ENCODE results near the gene GNG7. TPM values are rescaled to one million over a fixed set of nuclear protein-coding genes. Genes with fewer than 3 reads are reported as not detected.

The GNG7 gene
- 2.2 and 2.4 TPM in 2 replicates for polyA plus RNA-seq (2013)

DNA sequence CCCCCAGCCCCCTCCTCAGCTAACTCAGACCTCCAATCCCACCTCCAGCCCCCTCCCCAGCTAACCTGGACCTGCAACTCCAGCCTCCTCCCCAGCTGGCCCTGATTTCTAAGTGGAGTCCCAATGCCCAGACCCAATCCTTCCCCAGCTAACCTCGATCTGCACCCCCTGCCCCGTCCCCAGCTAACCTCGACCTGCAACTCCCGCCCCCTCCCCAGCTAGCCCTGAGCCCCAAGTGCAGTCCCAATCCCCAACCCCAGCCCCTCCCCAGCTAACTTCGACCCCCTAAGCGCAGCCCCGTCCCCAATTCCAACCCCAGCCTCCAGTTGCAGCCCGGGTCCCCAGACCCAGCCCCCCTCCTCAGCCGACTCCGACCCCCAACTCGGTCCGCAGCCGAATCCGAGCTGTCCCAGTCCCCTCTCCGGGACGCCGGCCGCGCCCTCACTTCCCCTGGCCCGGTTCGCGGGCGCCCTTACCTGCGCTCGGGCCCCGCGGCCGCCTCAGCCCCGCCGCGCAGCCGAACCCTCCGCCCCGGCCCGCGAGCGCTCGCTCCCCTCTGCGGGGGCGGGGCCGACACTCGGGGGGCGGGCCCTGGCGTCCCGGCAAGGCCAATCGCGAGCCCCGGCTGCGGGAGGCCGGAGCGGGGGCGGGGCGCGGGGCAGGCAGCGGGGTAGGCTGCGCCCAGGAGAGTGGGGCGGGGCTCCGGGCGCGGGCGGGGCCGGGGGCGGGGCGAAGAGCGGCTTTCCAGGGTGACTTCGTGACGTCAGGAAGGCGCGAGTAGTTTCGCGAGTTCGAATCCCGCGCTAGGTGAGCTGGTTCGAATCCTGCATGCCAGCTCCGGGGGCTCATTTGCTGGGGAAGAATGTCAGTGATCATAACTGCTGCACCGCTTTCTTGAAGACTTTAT, at the start of gene GNG7:
TSS of gene GNG7 (minus strand) at position 525 of the 907 bp plus-strand sequence. CDS start 182,006 bp downstream, outside the sequence.
- peak within 1 kb of the TSS; percentile 80 for H3K9ac ChIP-seq (ENCODE audit: low read length)
- peak within 1 kb of the TSS; percentile 83 for H2AFZ ChIP-seq (ENCODE audit: insufficient read depth, low read length, poor library complexity)
- peak within 1 kb of the TSS; percentile 79 for H3K4me3 ChIP-seq (ENCODE audit: low read depth, low read length)
- H3K14ac ChIP-seq (ENCODE audit: low read length): peak within 1 kb of the TSS; percentile 87
- peak; percentile 64 to 72 for DNase-seq
- no peak within 1 kb of the TSS for H3K23ac ChIP-seq (ENCODE audit: low read length)
- H3K4ac ChIP-seq (ENCODE audit: low read depth, low read length): no peak within 1 kb of the TSS
- peaks cover 16% of the 10 kb centered on the region for H3K27me3 ChIP-seq (ENCODE audit: insufficient read depth, low read length)
- H4K8ac ChIP-seq (ENCODE audit: low read depth, low read length): peak within 1 kb of the TSS; percentile 91
- H3K79me2 ChIP-seq (ENCODE audit: control insufficient read depth, insufficient read depth, low read length, poor library complexity): peaks cover 2% of the 10 kb centered on the region
- peak within 1 kb of the TSS; percentile 91 for H4K12ac ChIP-seq (ENCODE audit: low read depth, low read length)
- H2BK12ac ChIP-seq (ENCODE audit: low read length): peak within 1 kb of the TSS; percentile 53
- H2BK120ac ChIP-seq (ENCODE audit: insufficient read depth, low read length, poor library complexity): peak within 1 kb of the TSS; percentile 46
- no peak within 1 kb of the TSS for H2BK5ac ChIP-seq (ENCODE audit: low read depth, low read length, poor library complexity)
- no peak within 1 kb of the TSS for H4K91ac ChIP-seq (ENCODE audit: low read depth, low read length)
- peak within 1 kb of the TSS; percentile 95 for H3K4me2 ChIP-seq (ENCODE audit: low read length)
- no peaks in the 10 kb centered on the region for H3K36me3 ChIP-seq (ENCODE audit: control insufficient read depth in 1 of 2, insufficient read depth in 2 of 2, low read length in 2 of 2)
- peaks cover 2 to 3% of the 10 kb centered on the region in 2 experiments for H3K4me1 ChIP-seq (ENCODE audit: control insufficient read depth in 1 of 2, insufficient read depth in 2 of 2, low read length in 2 of 2)
- no CpG with 5 or more reads among the region's 77 CpGs for WGBS (ENCODE audit: extremely low coverage, insufficient coverage, insufficient read length)
- no peak within 1 kb of the TSS for H2AK5ac ChIP-seq (ENCODE audit: low read length)
- H3K18ac ChIP-seq (ENCODE audit: low read length): peak within 1 kb of the TSS; percentile 72
- H3K79me1 ChIP-seq (ENCODE audit: low read length): peaks cover 2% of the 10 kb centered on the region
- no peak within 1 kb of the TSS for H3K27ac ChIP-seq (ENCODE audit: low read depth, low read length)
- peaks cover 5% of the 10 kb centered on the region for H3K9me3 ChIP-seq (ENCODE audit: insufficient read depth, low read depth, low read length)

DNA sequence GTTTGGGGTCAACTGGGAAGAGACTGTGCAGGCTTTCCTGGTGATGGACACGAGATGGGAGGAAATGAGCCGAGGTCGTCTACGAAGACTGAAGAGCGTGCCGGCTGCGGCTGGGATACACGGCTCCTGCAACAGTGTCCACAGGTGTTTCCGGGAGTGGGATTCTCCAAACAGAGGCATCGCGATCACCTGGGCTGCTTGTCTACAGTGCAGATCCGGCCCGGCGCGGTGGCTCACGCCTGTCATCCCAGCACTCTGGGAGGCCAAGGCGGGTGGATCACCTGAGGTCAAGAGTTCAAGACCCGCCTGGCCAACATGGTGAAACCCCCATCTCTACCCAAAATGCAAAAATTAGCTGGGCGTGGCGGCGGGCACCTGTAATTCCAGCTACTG, 48.9 kb upstream of the GNG7 start:
- Histone ChIP-seq H4K91ac (ENCODE audit: low read depth, low read length) (no peak overlapping the region), H3K27me3 (ENCODE audit: insufficient read depth, low read length) (no peaks in the 10 kb centered on the region), H3K23ac (ENCODE audit: low read length) (no peak overlapping the region), H3K27ac (ENCODE audit: low read depth, low read length) (no peak overlapping the region), H3K9ac (ENCODE audit: low read length) (no peak overlapping the region), H3K4me3 (ENCODE audit: low read depth, low read length) (no peak overlapping the region), H2AK5ac (ENCODE audit: low read length) (no peak overlapping the region), H3K36me3 (ENCODE audit: control insufficient read depth in 1 of 2, insufficient read depth in 2 of 2, low read length in 2 of 2) (peaks cover 34 to 35% of the 10 kb centered on the region in 2 experiments), H3K79me2 (ENCODE audit: control insufficient read depth, insufficient read depth, low read length, poor library complexity) (no peaks in the 10 kb centered on the region), H3K9me3 (ENCODE audit: insufficient read depth, low read depth, low read length) (peaks cover 4% of the 10 kb centered on the region), H2AFZ (ENCODE audit: insufficient read depth, low read length, poor library complexity) (no peak overlapping the region), H3K4me2 (ENCODE audit: low read length) (no peak overlapping the region), H4K8ac (ENCODE audit: low read depth, low read length) (no peak overlapping the region), H2BK12ac (ENCODE audit: low read length) (no peak overlapping the region), H2BK120ac (ENCODE audit: insufficient read depth, low read length, poor library complexity) (no peak overlapping the region), H3K18ac (ENCODE audit: low read length) (no peak overlapping the region), H3K4me1 (ENCODE audit: control insufficient read depth in 1 of 2, insufficient read depth in 2 of 2, low read length in 2 of 2) (no peaks in the 10 kb centered on the region), H4K12ac (ENCODE audit: low read depth, low read length) (no peak overlapping the region), H3K4ac (ENCODE audit: low read depth, low read length) (no peak overlapping the region), H3K14ac (ENCODE audit: low read length) (no peak overlapping the region), H2BK5ac (ENCODE audit: low read depth, low read length, poor library complexity) (no peak overlapping the region), H3K79me1 (ENCODE audit: low read length) (no peaks in the 10 kb centered on the region)
- DNase-seq: no peak
- no CpG with 5 or more reads among the region's 21 CpGs for WGBS (ENCODE audit: extremely low coverage, insufficient coverage, insufficient read length)

DNA sequence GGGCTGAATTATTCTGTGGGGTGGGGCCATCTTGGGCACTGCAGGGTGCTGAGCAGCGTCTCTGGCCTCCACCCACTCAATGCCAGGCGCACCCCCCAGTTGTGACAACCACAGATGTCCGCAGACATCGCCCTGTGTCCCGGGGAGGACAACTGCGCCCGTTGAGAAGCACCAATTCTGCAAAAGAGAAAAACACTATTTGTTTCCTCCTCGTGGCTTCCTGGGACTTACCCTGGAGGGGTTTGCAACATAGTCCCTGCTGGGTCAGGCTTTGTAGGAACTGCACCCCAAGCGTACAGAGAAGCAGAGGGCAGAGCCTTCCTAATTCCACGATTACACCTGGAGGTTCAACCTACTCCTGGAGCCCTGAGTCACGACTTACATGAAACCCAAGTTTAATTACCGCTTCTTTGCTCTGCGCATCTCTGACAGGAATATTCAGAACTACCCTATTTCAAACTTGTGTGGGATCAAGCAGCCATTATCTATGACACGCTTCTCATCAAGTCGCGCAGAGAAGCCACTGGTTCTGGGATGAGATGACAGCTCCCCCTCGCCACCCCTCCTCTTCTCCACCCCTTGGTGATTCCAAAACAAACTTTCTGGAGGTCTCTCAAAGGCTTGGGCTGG, 48.4 kb upstream of the GNG7 start:
- Histone ChIP-seq H3K23ac (ENCODE audit: low read length) (no peak overlapping the region), H3K79me1 (ENCODE audit: low read length) (no peaks in the 10 kb centered on the region), H2BK120ac (ENCODE audit: insufficient read depth, low read length, poor library complexity) (no peak overlapping the region), H2AK5ac (ENCODE audit: low read length) (no peak overlapping the region), H3K4me1 (ENCODE audit: control insufficient read depth in 1 of 2, insufficient read depth in 2 of 2, low read length in 2 of 2) (no peaks in the 10 kb centered on the region), H4K8ac (ENCODE audit: low read depth, low read length) (no peak overlapping the region), H4K91ac (ENCODE audit: low read depth, low read length) (no peak overlapping the region), H3K14ac (ENCODE audit: low read length) (no peak overlapping the region), H3K9ac (ENCODE audit: low read length) (no peak overlapping the region), H3K9me3 (ENCODE audit: insufficient read depth, low read depth, low read length) (peaks cover 4% of the 10 kb centered on the region), H3K27me3 (ENCODE audit: insufficient read depth, low read length) (no peaks in the 10 kb centered on the region), H3K36me3 (ENCODE audit: control insufficient read depth in 1 of 2, insufficient read depth in 2 of 2, low read length in 2 of 2) (peaks cover 32 to 33% of the 10 kb centered on the region in 2 experiments), H2BK5ac (ENCODE audit: low read depth, low read length, poor library complexity) (no peak overlapping the region), H3K4me2 (ENCODE audit: low read length) (no peak overlapping the region), H3K4ac (ENCODE audit: low read depth, low read length) (no peak overlapping the region), H2BK12ac (ENCODE audit: low read length) (no peak overlapping the region), H2AFZ (ENCODE audit: insufficient read depth, low read length, poor library complexity) (no peak overlapping the region), H3K27ac (ENCODE audit: low read depth, low read length) (no peak overlapping the region), H3K18ac (ENCODE audit: low read length) (no peak overlapping the region), H3K79me2 (ENCODE audit: control insufficient read depth, insufficient read depth, low read length, poor library complexity) (no peaks in the 10 kb centered on the region), H4K12ac (ENCODE audit: low read depth, low read length) (no peak overlapping the region), H3K4me3 (ENCODE audit: low read depth, low read length) (no peak overlapping the region)
- DNase-seq: no peak
- WGBS (ENCODE audit: extremely low coverage, insufficient coverage, insufficient read length): no CpG with 5 or more reads among the region's 17 CpGs

DNA sequence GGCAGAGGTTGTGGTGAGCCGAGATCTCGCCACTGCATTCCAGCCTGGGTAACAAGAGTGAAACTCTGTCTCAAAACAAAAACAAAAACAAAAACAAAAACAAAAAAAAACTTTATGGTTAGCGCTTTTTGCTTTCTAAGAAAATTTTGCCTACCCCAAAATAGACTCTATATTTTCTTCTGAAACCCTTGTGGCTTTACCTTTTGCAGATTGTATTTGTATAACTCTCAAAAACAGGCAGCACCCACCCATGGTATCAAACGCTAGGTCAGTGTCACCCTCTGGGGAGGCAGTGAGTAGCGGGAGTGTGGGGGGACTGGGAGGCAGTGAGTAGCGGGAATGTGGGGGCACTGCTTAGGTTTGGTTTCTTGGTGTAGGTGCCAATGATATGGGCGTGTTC, 44.9 kb upstream of the GNG7 start:
- Histone ChIP-seq H2BK120ac (ENCODE audit: insufficient read depth, low read length, poor library complexity) (no peak overlapping the region), H3K9me3 (ENCODE audit: insufficient read depth, low read depth, low read length) (no peaks in the 10 kb centered on the region), H3K4me1 (ENCODE audit: control insufficient read depth in 1 of 2, insufficient read depth in 2 of 2, low read length in 2 of 2) (no peaks in the 10 kb centered on the region), H3K27ac (ENCODE audit: low read depth, low read length) (no peak overlapping the region), H4K12ac (ENCODE audit: low read depth, low read length) (no peak overlapping the region), H3K14ac (ENCODE audit: low read length) (no peak overlapping the region), H3K4ac (ENCODE audit: low read depth, low read length) (no peak overlapping the region), H3K79me1 (ENCODE audit: low read length) (no peaks in the 10 kb centered on the region), H3K9ac (ENCODE audit: low read length) (no peak overlapping the region), H2BK5ac (ENCODE audit: low read depth, low read length, poor library complexity) (no peak overlapping the region), H2BK12ac (ENCODE audit: low read length) (no peak overlapping the region), H2AK5ac (ENCODE audit: low read length) (no peak overlapping the region), H4K91ac (ENCODE audit: low read depth, low read length) (no peak overlapping the region), H3K23ac (ENCODE audit: low read length) (no peak overlapping the region), H3K4me2 (ENCODE audit: low read length) (no peak overlapping the region), H3K79me2 (ENCODE audit: control insufficient read depth, insufficient read depth, low read length, poor library complexity) (no peaks in the 10 kb centered on the region), H4K8ac (ENCODE audit: low read depth, low read length) (no peak overlapping the region), H3K36me3 (ENCODE audit: control insufficient read depth in 1 of 2, insufficient read depth in 2 of 2, low read length in 2 of 2) (no peaks in the 10 kb centered on the region), H2AFZ (ENCODE audit: insufficient read depth, low read length, poor library complexity) (no peak overlapping the region), H3K27me3 (ENCODE audit: insufficient read depth, low read length) (no peaks in the 10 kb centered on the region), H3K4me3 (ENCODE audit: low read depth, low read length) (no peak overlapping the region), H3K18ac (ENCODE audit: low read length) (no peak overlapping the region)
- no CpG with 5 or more reads among the region's 7 CpGs for WGBS (ENCODE audit: extremely low coverage, insufficient coverage, insufficient read length)
- DNase-seq: no peak
